DND-41 (cell line): ENCODE data around the gene GPI.

Experiments used
- EZH2 ChIP-seq: IDR thresholded peaks from 3 replicates; pipeline ENCODE4 v1.6.1; 2012; ENCODE audit warnings: borderline replicate concordance, low read depth, mild to moderate bottlenecking, moderate library complexity, low read length, inconsistent platforms; ENCODE audit not compliant: severe bottlenecking
- TF ChIP-seq, protein P1 (sequence below): IDR thresholded peaks from 2 replicates; pipeline ENCODE4 v1.5.1; 2012; ENCODE audit warnings: borderline replicate concordance, low read length, moderate library complexity, mild to moderate bottlenecking; ENCODE audit not compliant: poor library complexity, severe bottlenecking; ENCODE audit errors: extremely low read depth

DNA sequence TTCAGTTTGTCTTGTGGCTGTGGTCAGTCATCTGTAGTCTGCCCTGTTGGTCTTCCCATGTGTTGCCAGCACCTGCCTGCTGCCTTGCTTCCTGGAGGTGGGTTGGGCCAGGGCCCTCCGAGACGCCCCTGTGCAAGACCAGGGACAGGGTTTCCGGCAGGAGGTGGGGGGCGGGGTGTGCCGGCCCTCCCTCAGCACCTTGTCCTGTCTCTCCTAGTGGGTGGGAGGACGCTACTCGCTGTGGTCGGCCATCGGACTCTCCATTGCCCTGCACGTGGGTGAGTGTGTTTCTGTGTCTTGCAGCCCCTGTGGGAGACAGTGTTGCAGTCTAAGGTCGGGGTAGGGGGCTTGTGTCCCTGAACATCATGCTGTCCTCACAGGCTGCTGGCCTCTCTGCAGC, 28.0 kb downstream of the GPI start:
- TF ChIP-seq EZH2: no peak
- TF ChIP-seq, protein P1, sequence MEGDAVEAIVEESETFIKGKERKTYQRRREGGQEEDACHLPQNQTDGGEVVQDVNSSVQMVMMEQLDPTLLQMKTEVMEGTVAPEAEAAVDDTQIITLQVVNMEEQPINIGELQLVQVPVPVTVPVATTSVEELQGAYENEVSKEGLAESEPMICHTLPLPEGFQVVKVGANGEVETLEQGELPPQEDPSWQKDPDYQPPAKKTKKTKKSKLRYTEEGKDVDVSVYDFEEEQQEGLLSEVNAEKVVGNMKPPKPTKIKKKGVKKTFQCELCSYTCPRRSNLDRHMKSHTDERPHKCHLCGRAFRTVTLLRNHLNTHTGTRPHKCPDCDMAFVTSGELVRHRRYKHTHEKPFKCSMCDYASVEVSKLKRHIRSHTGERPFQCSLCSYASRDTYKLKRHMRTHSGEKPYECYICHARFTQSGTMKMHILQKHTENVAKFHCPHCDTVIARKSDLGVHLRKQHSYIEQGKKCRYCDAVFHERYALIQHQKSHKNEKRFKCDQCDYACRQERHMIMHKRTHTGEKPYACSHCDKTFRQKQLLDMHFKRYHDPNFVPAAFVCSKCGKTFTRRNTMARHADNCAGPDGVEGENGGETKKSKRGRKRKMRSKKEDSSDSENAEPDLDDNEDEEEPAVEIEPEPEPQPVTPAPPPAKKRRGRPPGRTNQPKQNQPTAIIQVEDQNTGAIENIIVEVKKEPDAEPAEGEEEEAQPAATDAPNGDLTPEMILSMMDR: no peak
